GM12878 (cell line): ENCODE measurements around the gene WWP2. TPM values are rescaled to one million over a fixed set of nuclear protein-coding genes. Genes with fewer than 3 reads are reported as not detected.

Source experiments
- POLR2A ChIP-seq: IDR thresholded peaks from 2 replicates; pipeline ENCODE4 v1.6.1; 2011; ENCODE audit warnings: low read depth, mild to moderate bottlenecking, low read length
- REST ChIP-seq: IDR thresholded peaks from 2 replicates; pipeline ENCODE4 v1.6.1; 2012; ENCODE audit warnings: mild to moderate bottlenecking, low read depth, low read length
- SMARCA5 ChIP-seq: fragments of 450-650 bp; IDR thresholded peaks from 2 replicates; pipeline ENCODE4 v1.6.1; 2017; ENCODE audit warnings: mild to moderate bottlenecking
- ZBTB40 ChIP-seq: fragments of 450-650 bp; IDR thresholded peaks from 2 replicates; pipeline ENCODE4 v1.6.1; 2016; ENCODE audit warnings: mild to moderate bottlenecking, moderate library complexity, borderline replicate concordance
- polyA plus RNA-seq, 11 experiments: library from polyadenylated mRNA; depleted of rRNA in 4 of 11; unstranded in 6 of 11; stranded (reverse) in 5 of 11; fragments of >200 nt; fragmentation: Nextera tagmentation in 4 of 11; fragmentation: Illumina TruSeq in 1 of 11; extraction: Ambion mirVana in 4 of 11; extraction: Trizol in 1 of 11; gene quantifications; 1 replicate in 1 of 11; 2 replicates in 10 of 11; pipeline versions ENCODE4 v1.2.1 to v1.2.3, GENCODE V29; 2011 to 2016; ENCODE audit warnings: inconsistent platforms in 2 of 11, missing spikeins in 2 of 11, low read depth in 1 of 11
- total RNA-seq, 4 experiments: library from RNA; depleted of rRNA in 3 of 4; stranded (reverse); fragments of >200 nt in 3 of 4; fragmentation: Illumina TruSeq in 1 of 4; extraction: Trizol in 1 of 4; gene quantifications; 2 replicates each; pipeline versions ENCODE4 v1.2.1 to v1.2.3, GENCODE V29; 2013 to 2021

WWP2 gene
- total and polyA plus RNA-seq, 10 of the 15 experiments (the other 5 are each of a cell fraction or from before 2014, with no cell fraction given) = 2.8 to 47.0 (median 23.8) TPM

- no peak for TF ChIP-seq ZBTB40
- no peak for TF ChIP-seq REST
- TF ChIP-seq POLR2A = no peak
- no peak for TF ChIP-seq SMARCA5
Observed at GRCh38 chr16:69793526-69793925, 31.4 kb downstream of the WWP2 start (continued).
